GM23248 (cell line): ENCODE data around the gene SWSAP1. TPM values are rescaled to one million over a fixed set of nuclear protein-coding genes. Genes with fewer than 3 reads are reported as not detected.

Source experiments
- DNase-seq: peaks from one replicate; pipeline ENCODE4 v3.0.0-alpha.2; 2015
- H2AFZ ChIP-seq: fragments of 200-600 bp; sonication (generic); 2 replicates; pipeline ENCODE4 v1.6.1; 2016; ENCODE audit warnings: antibody characterized with exemption
- H3F3A ChIP-seq: fragments of 200-600 bp; sonication (generic); 2 replicates; pipeline ENCODE4 v1.6.1; 2016; ENCODE audit warnings: mild to moderate bottlenecking, antibody characterized with exemption, mixed run types; ENCODE audit not compliant: insufficient read depth
- H3K27ac ChIP-seq: fragments of 200-600 bp; sonication (generic); 2 replicates; pipeline ENCODE4 v1.5.1; 2016; ENCODE audit warnings: mild to moderate bottlenecking
- H3K27me3 ChIP-seq: fragments of 200-600 bp; sonication (generic); replicated peaks from 2 replicates; pipeline ENCODE4 v1.6.1; 2016; ENCODE audit warnings: mild to moderate bottlenecking; ENCODE audit not compliant: insufficient read depth
- H3K36me3 ChIP-seq: fragments of 200-600 bp; sonication (generic); 2 replicates; pipeline ENCODE4 v1.6.1; 2016; ENCODE audit warnings: low read depth, mild to moderate bottlenecking
- H3K4me1 ChIP-seq: fragments of 200-600 bp; sonication (generic); 2 replicates; pipeline ENCODE4 v1.6.1; 2016; ENCODE audit warnings: mild to moderate bottlenecking; ENCODE audit not compliant: insufficient read depth
- H3K4me2 ChIP-seq: fragments of 200-600 bp; sonication (generic); one replicate; pipeline ENCODE4 v1.6.1; 2016; ENCODE audit warnings: mild to moderate bottlenecking; ENCODE audit not compliant: unreplicated experiment
- H3K4me3 ChIP-seq: fragments of 200-600 bp; sonication (generic); 2 replicates; pipeline ENCODE4 v1.5.1; 2016; ENCODE audit warnings: mild to moderate bottlenecking
- H3K79me2 ChIP-seq: fragments of 200-600 bp; sonication (generic); 2 replicates; pipeline ENCODE4 v1.6.1; 2016; ENCODE audit warnings: mild to moderate bottlenecking; ENCODE audit not compliant: insufficient read depth
- H3K9ac ChIP-seq: fragments of 200-600 bp; sonication (generic); 2 replicates; pipeline ENCODE4 v1.6.1; 2016; ENCODE audit warnings: mild to moderate bottlenecking
- H3K9me2 ChIP-seq: fragments of 200-600 bp; sonication (generic); 2 replicates; pipeline ENCODE4 v1.6.1; 2016; ENCODE audit warnings: mixed run types, mild to moderate bottlenecking, moderate library complexity; ENCODE audit not compliant: insufficient read depth
- H3K9me3 ChIP-seq: fragments of 200-600 bp; sonication (generic); one replicate; pipeline ENCODE4 v1.6.1; 2017; ENCODE audit warnings: low read depth
- H4K20me1 ChIP-seq: fragments of 200-600 bp; sonication (generic); 2 replicates; pipeline ENCODE4 v1.6.0; 2016; ENCODE audit not compliant: insufficient read depth
- EZH2 ChIP-seq: fragments of 200-600 bp; sonication (generic); IDR thresholded peaks from 2 replicates; pipeline ENCODE4 v1.6.1; 2018; ENCODE audit warnings: antibody characterized with exemption, mild to moderate bottlenecking; ENCODE audit not compliant: insufficient read depth, poor library complexity, severe bottlenecking
- EZH2phosphoT487 ChIP-seq: fragments of 200-600 bp; sonication (generic); IDR thresholded peaks from 2 replicates; pipeline ENCODE4 v1.6.1; 2018; ENCODE audit warnings: antibody characterized with exemption, moderate library complexity, mild to moderate bottlenecking, low read depth; ENCODE audit not compliant: insufficient read depth
- WGBS, 2 experiments: methylation state at CpG; one replicate each; pipeline ENCODE4 v1.1.6; 2015 to 2017; ENCODE audit warnings: low lambda C conversion rate in 2 of 2, low coverage in 1 of 2; ENCODE audit errors: missing lambda C conversion rate in 2 of 2; 5-methylcytosine and 5-hydroxymethylcytosine counted together
- in situ Hi-C: fragments of 300-500 bp; cut with MboI; formaldehyde crosslinking; loops from 2 replicates; pipeline ENCODE4 v1.15.0; 2020
- polyA plus RNA-seq: library from polyadenylated mRNA; unstranded; fragments of >200 nt; fragmentation: Nextera tagmentation; extraction: Ambion mirVana; gene quantifications from 2 replicates; pipeline ENCODE4 v1.2.1, GENCODE V29; 2016
- total RNA-seq: library from RNA; depleted of rRNA; stranded (reverse); fragments of >200 nt; shearing (Covaris generic); gene quantifications from 2 replicates; pipeline ENCODE4 v1.2.3, GENCODE V29; 2014

Gene SWSAP1
- total and polyA plus RNA-seq, 2 experiments from 2014 or later = 0.32 to 1.3 TPM

GRCh38 chr19:11390359-11390758 lies 15.9 kb downstream of the SWSAP1 start:
- no peaks in the 10 kb centered on the region for H4K20me1 ChIP-seq
- DNase-seq = no peak
- no peak overlapping the region for H3K9ac ChIP-seq
- H3K79me2 ChIP-seq = no peaks in the 10 kb centered on the region
- in situ Hi-C loops = no loop called here
- H3K27me3 ChIP-seq = no peaks in the 10 kb centered on the region
- no peaks in the 10 kb centered on the region for H3K36me3 ChIP-seq
- H3F3A ChIP-seq = no peaks in the 10 kb centered on the region
- H3K9me3 ChIP-seq = no peaks in the 10 kb centered on the region
- no peak overlapping the region for H3K4me2 ChIP-seq
- no peak overlapping the region for H3K27ac ChIP-seq
- H3K4me3 ChIP-seq = no peak overlapping the region
- TF ChIP-seq EZH2phosphoT487 (no peak), EZH2 (no peak)
- 72% methylated on average over 2 of the region's 2 CpGs for WGBS, 2 experiments
- H3K4me1 ChIP-seq = no peaks in the 10 kb centered on the region
- H3K9me2 ChIP-seq = no peaks in the 10 kb centered on the region
- H2AFZ ChIP-seq = no peak overlapping the region

- no peaks in the 10 kb centered on the region for H3K79me2 ChIP-seq
- DNase-seq = no peak
- no peaks in the 10 kb centered on the region for H3K36me3 ChIP-seq
- no peak overlapping the region for H3K4me2 ChIP-seq
- H3K4me3 ChIP-seq = no peak overlapping the region
- H2AFZ ChIP-seq = no peak overlapping the region
- H3K4me1 ChIP-seq = no peaks in the 10 kb centered on the region
- WGBS, 2 experiments = 50 to 66% methylated on average over 4 of the region's 4 CpGs
- TF ChIP-seq EZH2 (no peak), EZH2phosphoT487 (no peak)
- no peak overlapping the region for H3K9ac ChIP-seq
- H3K27ac ChIP-seq = no peak overlapping the region
- no peaks in the 10 kb centered on the region for H3K27me3 ChIP-seq
- in situ Hi-C loops = no loop called here
- no peaks in the 10 kb centered on the region for H3K9me2 ChIP-seq
- no peaks in the 10 kb centered on the region for H4K20me1 ChIP-seq
- H3F3A ChIP-seq = no peaks in the 10 kb centered on the region
- no peaks in the 10 kb centered on the region for H3K9me3 ChIP-seq
Observed at GRCh38 chr19:11390933-11391680, 16.6 kb downstream of the SWSAP1 start.

DNA sequence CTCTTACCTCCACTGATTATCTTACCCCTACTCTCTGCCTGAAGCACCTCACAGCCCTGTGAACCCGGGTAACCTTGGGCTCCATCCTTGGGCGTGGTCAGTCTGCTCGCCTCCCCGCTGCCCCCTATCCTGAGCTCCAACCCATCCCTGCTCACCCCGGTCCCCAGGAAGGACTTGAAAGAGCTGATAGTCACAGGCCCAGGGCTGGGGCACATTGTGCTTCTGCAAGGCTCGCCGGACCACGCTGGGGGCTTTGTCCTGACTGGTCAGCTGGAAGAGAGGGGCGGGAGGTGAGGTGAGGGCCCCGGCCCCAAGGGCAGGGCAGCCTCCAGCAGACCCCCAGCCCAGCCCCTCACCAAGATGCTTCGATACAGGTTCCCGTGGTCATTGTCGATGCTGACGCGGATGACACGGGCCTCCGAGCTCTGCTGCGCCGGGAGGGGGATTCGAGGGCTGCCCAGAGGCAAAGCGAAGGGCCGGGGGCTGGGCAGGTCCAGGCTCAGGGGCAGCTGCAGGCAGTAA lies 22.7 kb downstream of the SWSAP1 start:
- no peak for DNase-seq
- Histone ChIP-seq H3F3A (no peaks in the 10 kb centered on the region), H3K27ac (no peak overlapping the region), H3K4me3 (no peak overlapping the region), H3K79me2 (no peaks in the 10 kb centered on the region), H4K20me1 (no peaks in the 10 kb centered on the region), H3K36me3 (no peaks in the 10 kb centered on the region), H3K27me3 (no peaks in the 10 kb centered on the region), H3K4me2 (no peak overlapping the region), H3K9me3 (no peaks in the 10 kb centered on the region), H3K4me1 (no peaks in the 10 kb centered on the region), H2AFZ (no peak overlapping the region), H3K9ac (no peak overlapping the region), H3K9me2 (no peaks in the 10 kb centered on the region)
- TF ChIP-seq EZH2phosphoT487 (no peak), EZH2 (no peak)
- in situ Hi-C loops = no loop called here
- 80% methylated on average over 20 to 22 of the region's 22 CpGs for WGBS, 2 experiments

GRCh38 chr19:11399667-11400066 lies 25.2 kb downstream of the SWSAP1 start:
- 58 to 67% methylated on average over 9 of the region's 9 CpGs for WGBS, 2 experiments
- no peaks in the 10 kb centered on the region for H3K36me3 ChIP-seq
- in situ Hi-C loops = no loop called here

More at GRCh38 chr19:11399667-11400066, 25.2 kb downstream of the SWSAP1 start:
- no peaks in the 10 kb centered on the region for H3K79me2 ChIP-seq
- H3K4me1 ChIP-seq = no peaks in the 10 kb centered on the region
- no peak overlapping the region for H3K4me3 ChIP-seq
- no peak overlapping the region for H3K9ac ChIP-seq
- no peaks in the 10 kb centered on the region for H4K20me1 ChIP-seq
- H3K9me2 ChIP-seq = no peaks in the 10 kb centered on the region
- no peak overlapping the region for H2AFZ ChIP-seq
- no peaks in the 10 kb centered on the region for H3K27me3 ChIP-seq
- TF ChIP-seq EZH2phosphoT487 (no peak), EZH2 (no peak)
- no peaks in the 10 kb centered on the region for H3K9me3 ChIP-seq
- no peak overlapping the region for H3K4me2 ChIP-seq
- no peaks in the 10 kb centered on the region for H3F3A ChIP-seq
- no peak overlapping the region for H3K27ac ChIP-seq
- DNase-seq = no peak
